ENCODE results near the gene SPEM3. TPM values are rescaled to one million over a fixed set of nuclear protein-coding genes. Genes with fewer than 3 reads are reported as not detected.

Gene SPEM3
- total and polyA plus RNA-seq, 10 of the 15 experiments (the other 5 are each of a cell fraction or from before 2014, with no cell fraction given), result not detected

DNA sequence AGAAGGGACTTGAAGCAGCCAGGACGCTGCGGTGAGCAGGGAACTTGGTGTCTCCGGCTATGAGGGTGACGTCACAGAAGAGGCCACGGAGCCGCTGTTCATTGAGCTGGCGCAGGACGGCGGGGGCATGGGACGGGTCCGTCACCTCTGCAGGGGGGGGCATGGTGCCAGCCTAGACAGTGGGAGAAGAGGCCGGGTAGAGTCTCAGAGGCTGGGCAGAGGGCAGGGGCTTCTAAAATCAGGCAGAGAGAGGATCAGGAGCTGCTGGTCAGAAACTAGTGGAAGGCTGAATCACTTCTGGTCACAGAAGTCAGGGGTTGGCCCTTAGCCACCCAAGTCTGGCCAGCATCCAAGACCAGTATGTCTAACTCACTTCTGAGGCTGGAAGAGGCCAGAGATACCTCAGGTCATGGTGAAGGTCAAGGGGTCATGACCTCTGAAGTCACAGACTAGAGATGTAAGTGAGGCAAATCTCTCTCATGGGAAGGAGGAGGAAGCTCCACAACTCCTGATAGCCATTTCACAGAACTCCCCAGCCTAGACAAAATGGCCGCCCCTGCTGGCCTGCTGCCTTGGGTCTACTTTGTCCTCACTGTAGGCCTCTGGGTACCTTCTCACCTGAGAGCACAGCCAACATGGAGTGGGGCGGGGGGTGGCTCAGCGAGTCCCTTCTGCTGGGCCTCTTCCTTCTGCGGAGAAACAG is 38.1 kb downstream of the SPEM3 start (continued):
- TF ChIP-seq GABPA (IDR thresholded peaks at IDR 0.05; ENCODE audit: low read depth) (no peak), ZNF207 (IDR thresholded peaks at IDR 0.05; ENCODE audit: borderline replicate concordance) (no peak), ATF7 (IDR thresholded peaks at IDR 0.05; ENCODE audit: low read depth) (no peak), ZNF24 (IDR thresholded peaks at IDR 0.05) (no peak), MEF2A (IDR thresholded peaks at IDR 0.05; ENCODE audit: insufficient read depth, low read depth, low read length) (no peak), RB1 (IDR thresholded peaks at IDR 0.05; ENCODE audit: borderline replicate concordance) (no peak), NR2F1 (conservative IDR thresholded peaks at IDR 0.05) (peak; percentile 77), SUPT20H (IDR thresholded peaks at IDR 0.05; ENCODE audit: borderline replicate concordance, control insufficient read depth, low read depth, low read length) (no peak)
- TF ChIP-seq, protein P1, sequence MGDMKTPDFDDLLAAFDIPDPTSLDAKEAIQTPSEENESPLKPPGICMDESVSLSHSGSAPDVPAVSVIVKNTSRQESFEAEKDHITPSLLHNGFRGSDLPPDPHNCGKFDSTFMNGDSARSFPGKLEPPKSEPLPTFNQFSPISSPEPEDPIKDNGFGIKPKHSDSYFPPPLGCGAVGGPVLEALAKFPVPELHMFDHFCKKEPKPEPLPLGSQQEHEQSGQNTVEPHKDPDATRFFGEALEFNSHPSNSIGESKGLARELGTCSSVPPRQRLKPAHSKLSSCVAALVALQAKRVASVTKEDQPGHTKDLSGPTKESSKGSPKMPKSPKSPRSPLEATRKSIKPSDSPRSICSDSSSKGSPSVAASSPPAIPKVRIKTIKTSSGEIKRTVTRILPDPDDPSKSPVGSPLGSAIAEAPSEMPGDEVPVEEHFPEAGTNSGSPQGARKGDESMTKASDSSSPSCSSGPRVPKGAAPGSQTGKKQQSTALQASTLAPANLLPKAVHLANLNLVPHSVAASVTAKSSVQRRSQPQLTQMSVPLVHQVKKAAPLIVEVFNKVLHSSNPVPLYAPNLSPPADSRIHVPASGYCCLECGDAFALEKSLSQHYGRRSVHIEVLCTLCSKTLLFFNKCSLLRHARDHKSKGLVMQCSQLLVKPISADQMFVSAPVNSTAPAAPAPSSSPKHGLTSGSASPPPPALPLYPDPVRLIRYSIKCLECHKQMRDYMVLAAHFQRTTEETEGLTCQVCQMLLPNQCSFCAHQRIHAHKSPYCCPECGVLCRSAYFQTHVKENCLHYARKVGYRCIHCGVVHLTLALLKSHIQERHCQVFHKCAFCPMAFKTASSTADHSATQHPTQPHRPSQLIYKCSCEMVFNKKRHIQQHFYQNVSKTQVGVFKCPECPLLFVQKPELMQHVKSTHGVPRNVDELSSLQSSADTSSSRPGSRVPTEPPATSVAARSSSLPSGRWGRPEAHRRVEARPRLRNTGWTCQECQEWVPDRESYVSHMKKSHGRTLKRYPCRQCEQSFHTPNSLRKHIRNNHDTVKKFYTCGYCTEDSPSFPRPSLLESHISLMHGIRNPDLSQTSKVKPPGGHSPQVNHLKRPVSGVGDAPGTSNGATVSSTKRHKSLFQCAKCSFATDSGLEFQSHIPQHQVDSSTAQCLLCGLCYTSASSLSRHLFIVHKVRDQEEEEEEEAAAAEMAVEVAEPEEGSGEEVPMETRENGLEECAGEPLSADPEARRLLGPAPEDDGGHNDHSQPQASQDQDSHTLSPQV (IDR thresholded peaks at IDR 0.05), result no peak

All from GM12878 (cell line).